Fibroblast of skin of right biceps (primary cell): ENCODE measurements around the gene PEDS1.
"Not testable (repeated sequence)": the region's sequence is repeated elsewhere in the genome, so short reads cannot be mapped to it uniquely, and the experiment has no call there.

Experiments used
- DNase-seq: peaks from one replicate; pipeline ENCODE4 v3.0.0-alpha.2; 2013

Gene PEDS1

GRCh38 chr20:50111120-50111828 is 42.2 kb downstream of the PEDS1 start:
- peak; percentile 68 for DNase-seq

GRCh38 chr20:50110141-50111047 is 43.1 kb downstream of the PEDS1 start:
- peak; percentile 34 for DNase-seq

- no peak for DNase-seq
Measured at GRCh38 chr20:50108556-50109235, 44.8 kb downstream of the PEDS1 start.

GRCh38 chr20:50107796-50108331 is 45.7 kb downstream of the PEDS1 start:
- no peak for DNase-seq

- DNase-seq = peak; percentile 33
Measured at GRCh38 chr20:50107086-50107660, 46.4 kb downstream of the PEDS1 start.

- DNase-seq = not testable (repeated sequence)
Measured at GRCh38 chr20:50106669-50107068, 46.9 kb downstream of the PEDS1 start.
